ENCODE measurements around the gene CSPG4.

DNA sequence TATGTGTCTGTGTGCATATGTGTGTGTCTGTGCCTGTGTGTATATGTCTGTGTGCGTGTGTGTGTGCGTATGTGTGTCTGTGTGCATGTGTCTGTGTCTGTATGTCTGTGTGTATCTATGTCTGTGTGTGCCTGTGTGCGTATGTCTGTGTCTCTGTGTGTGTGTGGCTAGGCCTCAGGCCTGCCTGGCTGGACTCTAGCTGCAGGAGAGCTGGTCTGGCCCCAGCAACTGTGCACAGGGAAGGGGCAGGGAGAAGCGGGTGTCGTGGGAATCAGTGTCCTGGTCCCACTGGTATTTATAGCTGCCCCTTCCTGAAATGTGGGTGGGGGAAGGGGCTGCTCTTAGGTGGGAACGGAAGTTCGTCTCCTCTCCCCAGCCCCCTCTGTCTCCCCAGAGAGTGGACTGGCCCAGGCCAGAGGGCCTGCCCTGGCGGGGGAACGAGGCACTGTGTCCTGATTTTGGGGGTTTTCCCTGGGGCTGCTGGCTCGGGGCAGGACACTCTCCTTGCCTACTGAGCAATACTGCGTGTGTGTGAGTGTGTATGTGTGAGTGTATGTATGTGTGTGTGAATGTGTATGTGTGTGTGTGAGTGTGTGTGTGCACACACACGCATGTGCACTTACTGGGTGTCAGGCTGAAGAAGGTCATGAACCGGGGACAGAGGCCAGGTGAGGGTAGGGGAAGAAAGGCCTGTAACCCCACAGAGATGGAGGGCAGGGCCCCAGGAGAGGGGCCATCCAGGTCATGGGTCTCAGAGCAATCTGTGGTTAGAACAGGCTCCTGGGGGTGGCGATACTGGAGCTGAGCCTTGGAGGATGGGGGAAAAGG lies 6.6 kb downstream of the CSPG4 start:
- TF ChIP-seq ZFP3 (CRISPR knock-in tag; IDR thresholded peaks at IDR 0.05) (no peak), ARNTL (CRISPR knock-in tag; IDR thresholded peaks at IDR 0.05; ENCODE audit: borderline replicate concordance, low read depth) (no peak)
